NCI-H345 treated with DMSO at 0.1 percent for 48 hours (cell line): ENCODE results near the gene CRTC3.
"Not testable (repeated sequence)": the region's sequence is repeated elsewhere in the genome, so short reads cannot be mapped to it uniquely, and the experiment has no call there.

Experiments
- DNase-seq: peaks from one replicate; lab custom pipeline; 2025; ENCODE audit not compliant: unreplicated experiment; lab: John Stamatoyannopoulos, UW

The CRTC3 gene

GRCh38 chr15:90646662-90647305, 117.1 kb downstream of the CRTC3 start:
- no peak for DNase-seq

DNA sequence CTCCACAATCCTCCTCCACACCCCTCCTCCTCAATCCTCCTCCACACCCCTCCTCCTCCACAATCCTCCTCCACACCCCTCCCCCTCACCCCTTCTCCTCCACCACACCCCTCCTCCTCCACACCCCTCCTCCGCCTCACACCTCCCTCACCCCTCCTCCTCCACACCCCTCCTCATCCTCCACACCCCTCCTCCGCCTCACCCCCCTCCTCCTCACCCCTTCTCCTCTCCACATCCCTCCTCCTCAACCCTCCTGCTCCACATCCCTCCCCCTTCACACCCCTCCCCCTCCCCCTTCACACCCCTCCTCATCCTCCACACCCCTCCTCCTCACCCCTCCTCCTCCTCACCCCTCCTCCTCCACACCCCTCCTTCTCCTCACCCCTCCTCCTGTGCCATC, 117.6 kb downstream of the CRTC3 start:
- no peak for DNase-seq

- peak; percentile 32 for DNase-seq
Observed at GRCh38 chr15:90648137-90649070, 118.7 kb downstream of the CRTC3 start.

- DNase-seq, result no peak
Observed at GRCh38 chr15:90650117-90650955, 120.6 kb downstream of the CRTC3 start.

GRCh38 chr15:90650956-90651689, 121.4 kb downstream of the CRTC3 start:
- DNase-seq, result no peak

- DNase-seq, result no peak
Observed at GRCh38 chr15:90654233-90655136, 124.8 kb downstream of the CRTC3 start.

- DNase-seq, result not testable (repeated sequence)
Observed at GRCh38 chr15:90657520-90658172, 127.9 kb downstream of the CRTC3 start.

- no peak for DNase-seq
Observed at GRCh38 chr15:90659481-90659880, 129.8 kb downstream of the CRTC3 start.

- no peak for DNase-seq
Observed at GRCh38 chr15:90660195-90660998, 130.7 kb downstream of the CRTC3 start.

DNA sequence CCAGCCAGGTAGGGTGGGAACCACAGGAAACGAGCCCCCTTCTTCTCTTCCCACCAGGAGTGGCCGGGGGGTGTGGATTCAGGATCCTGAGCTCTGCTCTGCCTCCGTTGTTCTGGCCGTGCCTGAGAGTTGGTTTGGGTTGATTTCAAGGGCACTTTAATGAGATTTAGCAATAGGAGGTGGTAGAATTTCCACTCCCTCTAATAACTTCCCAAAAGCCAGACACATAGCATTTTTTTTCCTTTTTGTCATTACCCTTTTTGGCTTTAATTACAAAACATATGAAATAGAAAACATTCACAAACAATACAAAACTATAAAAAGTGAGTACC, 131.2 kb downstream of the CRTC3 start:
- not testable (repeated sequence) for DNase-seq

DNA sequence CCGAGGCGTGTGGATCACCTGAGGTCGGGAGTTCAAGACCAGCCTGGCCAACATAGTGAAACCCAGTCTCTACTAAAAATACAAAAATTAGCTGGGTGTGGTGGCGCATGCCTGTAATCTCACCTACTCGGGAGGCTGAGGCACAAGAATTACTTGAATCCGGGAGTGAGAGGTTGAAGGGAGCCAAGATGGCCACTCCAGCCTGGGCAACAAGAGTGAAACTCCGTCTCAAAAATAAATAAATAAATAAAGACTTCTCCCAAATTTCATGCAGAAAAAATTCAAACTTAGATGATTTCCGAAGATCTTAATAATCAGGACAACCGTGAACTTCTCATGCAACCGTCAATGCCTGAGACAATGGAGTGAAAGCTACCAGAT, 134.3 kb downstream of the CRTC3 start:
- DNase-seq, result not testable (repeated sequence)

GRCh38 chr15:90664650-90665287, 135.0 kb downstream of the CRTC3 start:
- no peak for DNase-seq

DNA sequence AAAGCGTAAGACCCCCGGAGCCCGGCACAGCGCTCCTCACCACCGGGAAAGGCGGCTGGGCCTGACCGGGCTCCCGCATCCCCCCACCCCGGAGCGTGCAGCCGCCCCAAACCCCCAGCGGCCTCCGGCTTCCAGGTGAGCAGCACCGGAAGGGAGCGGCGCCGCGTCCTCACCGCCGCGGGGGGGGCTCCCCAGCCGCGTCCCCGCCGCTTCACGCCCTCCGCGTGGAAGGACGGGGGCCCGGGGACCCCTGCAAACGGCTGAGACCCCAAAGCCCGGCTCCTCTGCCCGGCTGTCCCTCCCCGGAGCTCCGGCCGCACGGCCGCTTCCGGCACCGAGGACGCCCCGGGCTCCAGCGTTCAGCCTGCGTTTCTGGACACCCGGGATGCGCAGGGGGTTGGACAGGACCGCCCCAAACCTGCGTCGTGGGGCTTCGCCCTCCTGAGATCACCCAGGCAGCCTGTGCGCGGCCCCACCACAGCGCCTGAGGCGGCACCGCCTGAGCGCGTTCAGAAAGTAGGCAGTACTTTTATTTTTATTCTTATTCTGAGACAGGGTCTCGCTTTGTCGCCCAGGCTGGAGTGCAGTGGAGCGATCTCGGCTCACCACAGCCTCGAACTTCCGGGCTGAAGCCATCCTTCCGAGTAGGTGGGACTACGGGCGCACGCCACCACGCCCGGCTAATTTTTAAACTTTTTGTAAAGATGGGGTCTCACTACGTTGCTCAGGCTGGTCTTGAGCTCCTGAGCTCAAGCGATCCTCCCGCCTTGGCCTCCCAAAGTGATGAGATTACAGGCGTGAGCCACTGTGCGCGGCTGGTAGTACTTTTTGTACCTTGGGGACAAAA, 135.8 kb downstream of the CRTC3 start:
- no peak for DNase-seq

DNA sequence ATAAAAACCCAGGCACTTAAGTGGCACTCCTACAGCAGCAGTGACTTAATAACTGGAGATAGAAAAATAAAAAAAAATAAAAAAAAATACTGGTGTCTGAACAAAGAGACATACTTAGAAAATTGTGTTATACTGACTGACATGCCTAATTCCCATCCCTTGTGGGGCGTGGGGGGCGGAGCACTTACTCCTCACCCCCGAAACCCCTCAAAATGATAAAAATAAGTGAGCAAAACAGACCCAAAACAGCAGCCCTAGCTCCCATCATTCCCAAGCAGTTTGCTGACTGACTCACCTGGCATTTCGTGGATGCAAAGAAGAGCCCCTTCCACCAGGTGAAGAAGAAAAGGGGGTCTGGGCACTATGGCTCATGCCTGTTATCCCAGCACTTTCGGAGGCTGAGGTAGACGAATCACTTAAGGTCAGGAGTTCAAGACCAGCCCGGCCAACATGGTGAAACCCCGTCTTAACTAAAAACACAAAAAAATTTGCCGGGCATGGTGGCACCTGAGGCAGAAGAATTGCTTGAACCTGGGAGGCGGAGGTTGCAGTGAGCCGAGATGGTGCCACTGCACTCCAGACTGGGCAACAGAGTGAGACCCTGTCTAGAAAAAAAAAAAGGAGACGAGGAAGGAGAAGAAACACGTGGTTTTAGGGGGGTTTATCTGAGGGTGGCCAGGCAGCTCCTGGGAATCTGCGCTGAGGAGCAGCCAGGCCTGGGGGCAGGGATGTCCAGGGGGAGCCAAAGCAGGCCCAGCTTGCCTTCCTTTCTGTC, 136.6 kb downstream of the CRTC3 start:
- no peak for DNase-seq

GRCh38 chr15:90667073-90667754, 137.5 kb downstream of the CRTC3 start:
- DNase-seq, result no peak
